HepG2 (cell line): ENCODE measurements around the gene DGKB. TPM values are rescaled to one million over a fixed set of nuclear protein-coding genes. Genes with fewer than 3 reads are reported as not detected.

Experiments used
- ATAC-seq: fragments of 200-7000 bp; cut with Tn5 transposase; 3 replicates; pipeline ENCODE4 v1.9.1; 2020; ENCODE audit warnings: mild to moderate bottlenecking, moderate library complexity
- BruUV-seq: library from RNA; stranded (reverse); fragments of 400-500 nt; replicated peaks from 2 replicates; lab custom pipeline; 2021; lab: Mats Ljungman, UMichigan
- CTCF ChIA-PET: fragments of 300-600 bp; formaldehyde crosslinking; extraction: SDS; loops from one replicate; lab custom pipeline; 2021; ENCODE audit warnings: low total read pairs, inconsistent platforms, low intra/inter-chr PET ratio; lab: Yijun Ruan, JAX
- POLR2A ChIA-PET: fragments of 350-600 bp; sonication (Branson Sonifier 250); formaldehyde crosslinking; loops from one replicate; lab custom pipeline; 2020; ENCODE audit warnings: antibody characterized with exemption, inconsistent platforms; lab: Yijun Ruan, JAX
- DNase-seq: peaks from one replicate; pipeline ENCODE4 v3.0.0-alpha.2; 2015; ENCODE audit warnings: low spot score
- FAIRE-seq: peaks from 3 replicates; lab custom pipeline; 2011; peaks lifted over from hg19 to GRCh38; lab: Jason Lieb, UNC
- H2AFZ ChIP-seq: one replicate; pipeline ENCODE4 v1.6.1; 2011; ENCODE audit warnings: low read length, inconsistent platforms
- H3K27ac ChIP-seq: fragments of 300-600 bp; 3 replicates; pipeline ENCODE4 v1.8.0; 2011; ENCODE audit warnings: mixed run types, mild to moderate bottlenecking, mixed read lengths, low read length, inconsistent platforms; ENCODE audit not compliant: insufficient read depth; ENCODE audit errors: extremely low read length
- H3K27me3 ChIP-seq, 2 experiments: fragments of 200-600 bp in 1 of 2; 2 replicates in 1 of 2; 3 replicates in 1 of 2; pipeline versions ENCODE4 v1.6.0 to v1.8.0; 2011; ENCODE audit warnings: low read length in 2 of 2, mild to moderate bottlenecking in 2 of 2, moderate library complexity in 2 of 2, inconsistent platforms in 1 of 2; ENCODE audit not compliant: insufficient read depth in 2 of 2, control insufficient read depth in 1 of 2
- H3K36me3 ChIP-seq, 2 experiments: fragments of 200-600 bp in 1 of 2; replicated peaks in 1 of 2; 2 replicates in 1 of 2; 3 replicates in 1 of 2; pipeline versions ENCODE4 v1.5.1 to v1.8.0; 2011; ENCODE audit warnings: low read length in 2 of 2, inconsistent platforms in 1 of 2; ENCODE audit not compliant: insufficient read depth in 2 of 2, control insufficient read depth in 1 of 2
- H3K4me1 ChIP-seq: 2 replicates; pipeline ENCODE4 v1.5.1; 2012; ENCODE audit warnings: low read length, inconsistent platforms; ENCODE audit not compliant: insufficient read depth
- H3K4me2 ChIP-seq: 2 replicates; pipeline ENCODE4 v1.6.0; 2011; ENCODE audit warnings: low read depth, low read length, inconsistent platforms
- H3K4me3 ChIP-seq, 3 experiments: fragments of 200-600 bp in 1 of 3; sonication (generic), shearing (Covaris generic) in 1 of 3; replicated peaks in 1 of 3; 2 replicates each; pipeline ENCODE4 v1.5.1; 2011 to 2016; ENCODE audit warnings: low read length in 3 of 3, inconsistent platforms in 2 of 3, low read depth in 2 of 3, mild to moderate bottlenecking in 2 of 3, control low read depth in 1 of 3, mixed read lengths in 1 of 3; ENCODE audit not compliant: insufficient read depth in 1 of 3
- H3K79me2 ChIP-seq: one replicate; pipeline ENCODE4 v1.6.1; 2011; ENCODE audit warnings: low read length, inconsistent platforms; ENCODE audit not compliant: insufficient read depth
- H3K9ac ChIP-seq: 2 replicates; pipeline ENCODE4 v1.6.0; 2011; ENCODE audit warnings: mild to moderate bottlenecking, low read depth, low read length, inconsistent platforms; ENCODE audit not compliant: insufficient read depth
- H3K9me3 ChIP-seq: 2 replicates; pipeline ENCODE4 v1.5.1; 2012; ENCODE audit warnings: mild to moderate bottlenecking, low read length
- H4K20me1 ChIP-seq: 2 replicates; pipeline ENCODE4 v1.6.0; 2011; ENCODE audit warnings: inconsistent platforms, mild to moderate bottlenecking, low read length, moderate library complexity; ENCODE audit not compliant: insufficient read depth
- MNT ChIP-seq: fragments of 450-650 bp; IDR thresholded peaks from 2 replicates; pipeline ENCODE4 v1.6.1; 2016
- NFRKB ChIP-seq: fragments of 450-650 bp; IDR thresholded peaks from 2 replicates; pipeline ENCODE4 v1.6.1; 2017
- SCMH1 ChIP-seq: sonication (generic); formaldehyde crosslinking; IDR thresholded peaks from 2 replicates; pipeline ENCODE4 v1.9.0; 2021; ENCODE audit warnings: missing genetic modification reagents, mild to moderate bottlenecking, borderline replicate concordance
- TOE1 ChIP-seq: sonication (generic); formaldehyde crosslinking; IDR thresholded peaks from 2 replicates; pipeline ENCODE4 v1.4.0; 2020; ENCODE audit warnings: mild to moderate bottlenecking, missing genetic modification reagents
- ZNF678 ChIP-seq: sonication (generic); formaldehyde crosslinking; IDR thresholded peaks from 2 replicates; pipeline ENCODE4 v1.4.0; 2020; ENCODE audit warnings: mild to moderate bottlenecking, missing genetic modification reagents
- WGBS: methylation state at CpG from one replicate; pipeline ENCODE4 v1.1.6; 2017; ENCODE audit warnings: low lambda C conversion rate; 5-methylcytosine and 5-hydroxymethylcytosine counted together
- in situ Hi-C: cut with HindIII; loops from 2 replicates; pipeline ENCODE4 v1.10.0; 2017; ENCODE audit warnings: low pct_unique_long_range_greater_than_20kb; ENCODE audit not compliant: extremely low pct_ligation_motif_present
- intact Hi-C: fragments of 100-400 bp; cut with micrococcal nuclease; formaldehyde crosslinking; loops from one replicate; pipeline ENCODE4 v1.10.0; 2022; ENCODE audit not compliant: unreplicated experiment
- polyA plus RNA-seq, 8 experiments: library from polyadenylated mRNA; depleted of rRNA in 3 of 8; stranded (reverse) in 7 of 8; unstranded in 1 of 8; fragments of >200 nt; fragmentation: Illumina TruSeq in 4 of 8; extraction: Trizol in 4 of 8; gene quantifications; 2 replicates each; pipeline versions ENCODE4 v1.2.1 to v1.2.3, GENCODE V29; 2011 to 2016; ENCODE audit warnings: low read depth in 4 of 8, missing spikeins in 1 of 8, mixed read lengths in 1 of 8; ENCODE audit not compliant: insufficient read depth in 1 of 8
- total RNA-seq, 5 experiments: library from RNA; depleted of rRNA; stranded (reverse); fragments of >200 nt; fragmentation: Illumina TruSeq; extraction: Trizol; gene quantifications; 2 replicates each; pipeline ENCODE4 v1.2.3, GENCODE V29; 2016; ENCODE audit warnings: low read depth in 1 of 5
- TF ChIP-seq, protein P1 (sequence below): sonication (generic); formaldehyde crosslinking; IDR thresholded peaks from one replicate; pipeline ENCODE4 v1.5.1; 2020; ENCODE audit warnings: mild to moderate bottlenecking, missing genetic modification reagents; ENCODE audit errors: not compliant biosample characterization

The DGKB gene
- total and polyA plus RNA-seq, 2 of the 13 experiments (the other 11 are each of a cell fraction or from before 2014, with no cell fraction given), result not detected

DNA sequence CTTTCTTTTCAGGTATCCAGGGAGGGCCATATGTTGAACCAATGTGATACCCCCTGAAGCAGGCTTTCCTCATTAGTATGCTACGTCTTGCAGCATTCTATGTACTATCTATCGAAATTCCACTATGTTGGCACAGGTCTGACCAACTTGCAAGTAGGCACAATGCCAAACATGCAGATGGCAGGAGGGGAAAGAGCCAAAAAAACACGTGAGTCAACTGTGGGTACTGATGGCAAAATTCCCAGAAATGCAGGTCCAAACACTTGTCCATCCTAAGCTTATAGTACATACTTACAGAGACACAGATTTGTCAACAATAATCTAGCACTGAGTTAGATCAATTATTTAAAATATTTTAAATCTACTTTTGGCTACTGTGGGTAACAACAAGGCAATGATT is 394.9 kb downstream of the DGKB start:
- intact Hi-C loops, result loop anchor here (10.0 kb wide), 1 partner anchor 683 kb away; no protein-coding TSS in a partner anchor
- DNase-seq, result no peak
- Histone ChIP-seq H3K9me3 (peaks cover 92% of the 10 kb centered on the region), H3K79me2 (no peaks in the 10 kb centered on the region), H3K4me2 (no peak overlapping the region), H3K36me3 (no peaks in the 10 kb centered on the region), H2AFZ (no peak overlapping the region), H3K4me3 (no peak overlapping the region), H3K9ac (no peak overlapping the region), H3K4me1 (no peaks in the 10 kb centered on the region), H4K20me1 (no peaks in the 10 kb centered on the region), H3K27ac (no peak overlapping the region), H3K27me3 (no peaks in the 10 kb centered on the region)
- POLR2A ChIA-PET, result no interaction called here
- ATAC-seq, result no peak
- WGBS, result 2% methylated on average over 3 of the region's 3 CpGs
- in situ Hi-C loops, result no loop called here
- CTCF ChIA-PET, result no interaction called here
- no peak for FAIRE-seq
- TF ChIP-seq NFRKB (no peak), MNT (peak; percentile 53)
- no TSS peak for BruUV-seq

DNA sequence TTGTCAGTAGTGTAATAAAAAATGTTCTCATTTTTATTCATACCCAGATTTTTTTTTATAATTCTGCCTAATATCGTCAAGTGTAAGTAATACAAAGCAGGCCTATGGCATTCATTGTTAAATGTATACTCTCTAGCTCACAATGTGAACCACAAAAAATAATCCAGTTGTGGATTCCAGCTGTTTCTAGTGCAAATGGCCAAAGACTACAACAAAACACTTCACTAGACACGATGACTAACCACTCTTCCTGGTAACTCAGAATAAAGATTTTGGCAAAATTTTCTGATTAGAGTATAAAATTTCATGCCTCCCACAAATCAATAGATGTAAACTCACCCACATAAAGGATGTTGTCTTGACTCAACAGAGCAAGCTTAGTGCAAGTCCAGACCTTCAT is 396.6 kb downstream of the DGKB start:
- Histone ChIP-seq H3K4me3 (no peak overlapping the region), H3K79me2 (no peaks in the 10 kb centered on the region), H3K4me2 (no peak overlapping the region), H4K20me1 (no peaks in the 10 kb centered on the region), H3K27me3 (no peaks in the 10 kb centered on the region), H2AFZ (no peak overlapping the region), H3K9ac (no peak overlapping the region), H3K9me3 (peaks cover 93% of the 10 kb centered on the region), H3K36me3 (no peaks in the 10 kb centered on the region), H3K4me1 (no peaks in the 10 kb centered on the region), H3K27ac (no peak overlapping the region)
- DNase-seq (no peak), FAIRE-seq (no peak), ATAC-seq (no peak)
- in situ Hi-C loops (no loop called here), intact Hi-C loops (loop anchor here (10.0 kb wide), 1 partner anchor 681 kb away; no protein-coding TSS in a partner anchor)
- BruUV-seq, result no TSS peak
- WGBS, result 2% methylated on average over 2 of the region's 2 CpGs
- POLR2A ChIA-PET, result no interaction called here
- CTCF ChIA-PET, result no interaction called here
- TF ChIP-seq, protein P1, sequence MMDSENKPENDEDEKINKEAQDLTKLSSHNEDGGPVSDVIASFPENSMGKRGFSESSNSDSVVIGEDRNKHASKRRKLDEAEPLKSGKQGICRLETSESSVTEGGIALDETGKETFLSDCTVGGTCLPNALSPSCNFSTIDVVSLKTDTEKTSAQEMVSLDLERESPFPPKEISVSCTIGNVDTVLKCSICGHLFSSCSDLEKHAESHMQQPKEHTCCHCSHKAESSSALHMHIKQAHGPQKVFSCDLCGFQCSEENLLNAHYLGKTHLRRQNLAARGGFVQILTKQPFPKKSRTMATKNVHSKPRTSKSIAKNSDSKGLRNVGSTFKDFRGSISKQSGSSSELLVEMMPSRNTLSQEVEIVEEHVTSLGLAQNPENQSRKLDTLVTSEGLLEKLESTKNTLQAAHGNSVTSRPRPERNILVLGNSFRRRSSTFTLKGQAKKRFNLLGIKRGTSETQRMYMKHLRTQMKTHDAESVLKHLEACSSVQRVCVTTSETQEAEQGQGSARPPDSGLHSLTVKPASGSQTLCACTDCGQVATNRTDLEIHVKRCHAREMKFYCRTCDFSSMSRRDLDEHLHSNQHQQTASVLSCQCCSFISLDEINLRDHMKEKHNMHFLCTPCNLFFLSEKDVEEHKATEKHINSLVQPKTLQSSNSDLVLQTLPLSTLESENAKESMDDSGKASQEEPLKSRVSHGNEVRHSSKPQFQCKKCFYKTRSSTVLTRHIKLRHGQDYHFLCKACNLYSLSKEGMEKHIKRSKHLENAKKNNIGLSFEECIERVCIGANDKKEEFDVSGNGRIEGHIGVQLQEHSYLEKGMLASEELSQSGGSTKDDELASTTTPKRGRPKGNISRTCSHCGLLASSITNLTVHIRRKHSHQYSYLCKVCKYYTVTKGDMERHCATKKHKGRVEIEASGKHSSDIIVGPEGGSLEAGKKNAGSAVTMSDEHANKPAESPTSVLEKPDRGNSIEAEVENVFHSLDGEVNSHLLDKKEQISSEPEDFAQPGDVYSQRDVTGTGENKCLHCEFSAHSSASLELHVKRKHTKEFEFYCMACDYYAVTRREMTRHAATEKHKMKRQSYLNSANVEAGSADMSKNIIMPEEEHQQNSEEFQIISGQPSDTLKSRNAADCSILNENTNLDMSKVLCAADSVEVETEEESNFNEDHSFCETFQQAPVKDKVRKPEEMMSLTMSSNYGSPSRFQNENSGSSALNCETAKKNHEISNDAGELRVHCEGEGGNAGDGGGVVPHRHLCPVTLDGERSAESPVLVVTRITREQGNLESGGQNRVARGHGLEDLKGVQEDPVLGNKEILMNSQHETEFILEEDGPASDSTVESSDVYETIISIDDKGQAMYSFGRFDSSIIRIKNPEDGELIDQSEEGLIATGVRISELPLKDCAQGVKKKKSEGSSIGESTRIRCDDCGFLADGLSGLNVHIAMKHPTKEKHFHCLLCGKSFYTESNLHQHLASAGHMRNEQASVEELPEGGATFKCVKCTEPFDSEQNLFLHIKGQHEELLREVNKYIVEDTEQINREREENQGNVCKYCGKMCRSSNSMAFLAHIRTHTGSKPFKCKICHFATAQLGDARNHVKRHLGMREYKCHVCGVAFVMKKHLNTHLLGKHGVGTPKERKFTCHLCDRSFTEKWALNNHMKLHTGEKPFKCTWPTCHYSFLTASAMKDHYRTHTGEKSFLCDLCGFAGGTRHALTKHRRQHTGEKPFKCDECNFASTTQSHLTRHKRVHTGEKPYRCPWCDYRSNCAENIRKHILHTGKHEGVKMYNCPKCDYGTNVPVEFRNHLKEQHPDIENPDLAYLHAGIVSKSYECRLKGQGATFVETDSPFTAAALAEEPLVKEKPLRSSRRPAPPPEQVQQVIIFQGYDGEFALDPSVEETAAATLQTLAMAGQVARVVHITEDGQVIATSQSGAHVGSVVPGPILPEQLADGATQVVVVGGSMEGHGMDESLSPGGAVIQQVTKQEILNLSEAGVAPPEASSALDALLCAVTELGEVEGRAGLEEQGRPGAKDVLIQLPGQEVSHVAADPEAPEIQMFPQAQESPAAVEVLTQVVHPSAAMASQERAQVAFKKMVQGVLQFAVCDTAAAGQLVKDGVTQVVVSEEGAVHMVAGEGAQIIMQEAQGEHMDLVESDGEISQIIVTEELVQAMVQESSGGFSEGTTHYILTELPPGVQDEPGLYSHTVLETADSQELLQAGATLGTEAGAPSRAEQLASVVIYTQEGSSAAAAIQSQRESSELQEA, result no peak
- no peak for TF ChIP-seq TOE1
- TF ChIP-seq ZNF678, result no peak
- TF ChIP-seq SCMH1 (CRISPR knock-in tag), result no peak
